HepG2 (cell line): ENCODE results near the gene ZSWIM2.

ENCODE experiments used
- FOXA3 ChIP-seq: IDR thresholded peaks from 2 replicates; pipeline ENCODE4 v1.6.1; 2016; ENCODE audit warnings: missing genetic modification reagents, missing compliant biosample characterization
- TCF12 ChIP-seq, 2 experiments: fragments of 450-650 bp in 1 of 2; sonication (generic) in 1 of 2; formaldehyde crosslinking in 1 of 2; IDR thresholded peaks; 2 replicates each; pipeline versions ENCODE4 v1.6.1 to v1.8.0; 2017 to 2022; ENCODE audit warnings: antibody characterized with exemption in 1 of 2, mild to moderate bottlenecking in 1 of 2, missing genetic modification reagents in 1 of 2, moderate library complexity in 1 of 2
- TCF7L2 ChIP-seq: IDR thresholded peaks from 2 replicates; pipeline ENCODE4 v1.6.1; 2011; ENCODE audit warnings: mild to moderate bottlenecking, low read depth, low read length, moderate library complexity
- ZNF264 ChIP-seq: sonication (generic); formaldehyde crosslinking; IDR thresholded peaks from 2 replicates; pipeline ENCODE4 v1.4.0; 2020; ENCODE audit warnings: missing genetic modification reagents
- ZNF274 ChIP-seq: sonication (generic); formaldehyde crosslinking; IDR thresholded peaks from 2 replicates; pipeline ENCODE4 v1.5.1; 2020; ENCODE audit warnings: mild to moderate bottlenecking, missing genetic modification reagents
- ZNF619 ChIP-seq: sonication (generic); formaldehyde crosslinking; IDR thresholded peaks from 2 replicates; pipeline ENCODE4 v1.4.0; 2020; ENCODE audit warnings: mild to moderate bottlenecking, missing genetic modification reagents
- TF ChIP-seq, protein P1 (sequence below): sonication (generic); formaldehyde crosslinking; IDR thresholded peaks from 2 replicates; pipeline ENCODE4 v1.5.0; 2020; ENCODE audit warnings: mild to moderate bottlenecking, missing genetic modification reagents, moderate library complexity

DNA sequence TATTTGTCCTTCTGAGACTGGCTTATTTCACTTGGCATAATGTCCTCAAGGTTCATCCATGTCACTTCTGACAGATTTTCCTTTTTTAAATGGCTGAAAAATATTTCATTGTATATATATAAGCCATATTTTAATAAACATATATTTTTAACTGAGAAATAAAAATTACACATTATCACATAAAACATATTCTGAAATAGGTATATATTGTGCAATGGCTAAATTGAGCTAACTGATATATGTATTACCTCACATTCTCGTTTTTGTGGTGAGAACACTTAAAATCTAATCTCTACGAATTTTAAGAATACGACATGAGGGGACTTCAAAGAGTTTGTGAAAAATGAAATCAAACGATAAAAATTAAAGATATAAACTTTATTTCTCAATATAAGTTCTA lies 25.7 kb upstream of the ZSWIM2 start:
- TF ChIP-seq FOXA3, result no peak
- TF ChIP-seq, protein P1, sequence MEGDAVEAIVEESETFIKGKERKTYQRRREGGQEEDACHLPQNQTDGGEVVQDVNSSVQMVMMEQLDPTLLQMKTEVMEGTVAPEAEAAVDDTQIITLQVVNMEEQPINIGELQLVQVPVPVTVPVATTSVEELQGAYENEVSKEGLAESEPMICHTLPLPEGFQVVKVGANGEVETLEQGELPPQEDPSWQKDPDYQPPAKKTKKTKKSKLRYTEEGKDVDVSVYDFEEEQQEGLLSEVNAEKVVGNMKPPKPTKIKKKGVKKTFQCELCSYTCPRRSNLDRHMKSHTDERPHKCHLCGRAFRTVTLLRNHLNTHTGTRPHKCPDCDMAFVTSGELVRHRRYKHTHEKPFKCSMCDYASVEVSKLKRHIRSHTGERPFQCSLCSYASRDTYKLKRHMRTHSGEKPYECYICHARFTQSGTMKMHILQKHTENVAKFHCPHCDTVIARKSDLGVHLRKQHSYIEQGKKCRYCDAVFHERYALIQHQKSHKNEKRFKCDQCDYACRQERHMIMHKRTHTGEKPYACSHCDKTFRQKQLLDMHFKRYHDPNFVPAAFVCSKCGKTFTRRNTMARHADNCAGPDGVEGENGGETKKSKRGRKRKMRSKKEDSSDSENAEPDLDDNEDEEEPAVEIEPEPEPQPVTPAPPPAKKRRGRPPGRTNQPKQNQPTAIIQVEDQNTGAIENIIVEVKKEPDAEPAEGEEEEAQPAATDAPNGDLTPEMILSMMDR (CRISPR knock-in tag), result no peak
- TF ChIP-seq TCF7L2, result no peak
- no peak for TF ChIP-seq TCF12 (IDR thresholded peaks at IDR 0.05)
- TF ChIP-seq TCF12 (CRISPR knock-in tag; IDR thresholded peaks at IDR 0.05), result no peak
- no peak for TF ChIP-seq ZNF619 (CRISPR knock-in tag)
- TF ChIP-seq ZNF264 (CRISPR knock-in tag), result no peak
- no peak for TF ChIP-seq ZNF274 (CRISPR knock-in tag)
